PFSK-1 (cell line): ENCODE results near the gene SLC13A3.

Experiments
- FOXP2 ChIP-seq: optimal IDR thresholded peaks from 2 replicates; pipeline ENCODE3; 2011; ENCODE audit warnings: borderline replicate concordance, control low read depth, inconsistent platforms; ENCODE audit not compliant: insufficient read depth; ENCODE audit errors: extremely low read length, extremely low read depth
- POLR2AphosphoS5 ChIP-seq: IDR thresholded peaks from 2 replicates; pipeline ENCODE4 v1.6.1; 2012; ENCODE audit warnings: low read depth, mild to moderate bottlenecking, control low read depth, low read length, moderate library complexity
- REST ChIP-seq, 2 experiments: IDR thresholded peaks; 2 replicates each; pipeline versions ENCODE4 v1.6.1 to v1.8.0; 2011 to 2012; ENCODE audit warnings: low read depth in 2 of 2, low read length in 2 of 2, control low read depth in 1 of 2, inconsistent platforms in 1 of 2, mild to moderate bottlenecking in 1 of 2, moderate library complexity in 1 of 2; ENCODE audit not compliant: insufficient read depth in 1 of 2
- SIN3A ChIP-seq: IDR thresholded peaks from 2 replicates; pipeline ENCODE4 v1.6.1; 2012; ENCODE audit warnings: mild to moderate bottlenecking, low read length, moderate library complexity, borderline replicate concordance; ENCODE audit not compliant: insufficient read depth
- TAF1 ChIP-seq: IDR thresholded peaks from 2 replicates; pipeline ENCODE4 v1.6.1; 2012; ENCODE audit warnings: low read length, control low read depth, borderline replicate concordance; ENCODE audit not compliant: insufficient read depth

SLC13A3 gene

DNA sequence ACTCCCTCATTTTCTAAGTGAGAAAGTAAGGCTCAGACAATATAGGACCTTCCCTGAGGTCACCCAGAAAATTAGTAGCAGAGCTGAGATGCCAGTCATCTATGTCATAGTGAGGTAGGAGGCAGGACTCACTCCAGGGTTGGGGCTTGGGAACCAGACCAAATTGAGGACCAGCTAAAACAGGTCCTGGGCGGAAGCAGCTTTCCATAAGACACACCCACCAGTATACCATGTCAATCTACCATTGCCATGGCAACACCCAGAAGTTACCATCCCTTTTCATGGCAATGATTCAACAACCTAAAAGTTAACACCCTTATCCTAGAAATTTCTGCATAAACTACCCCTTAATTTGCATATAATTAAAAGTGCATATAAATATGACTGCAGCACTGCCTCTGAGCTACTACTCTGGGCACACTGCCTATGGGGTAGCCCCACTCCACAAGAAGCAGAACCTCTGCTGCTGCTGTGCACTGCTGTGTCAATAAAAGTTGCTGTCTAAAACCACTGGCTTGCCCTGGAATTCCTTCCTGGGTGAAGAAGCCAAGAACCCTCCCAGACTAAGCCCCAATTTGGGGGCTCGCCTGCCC, 70.5 kb downstream of the SLC13A3 start:
- TF ChIP-seq REST (IDR thresholded peaks at IDR 0.05; ENCODE audit: insufficient read depth in 1 of 2, low read depth in 2 of 2, low read length in 2 of 2), result no peak
- TF ChIP-seq TAF1, result no peak
- TF ChIP-seq SIN3A, result no peak
- TF ChIP-seq FOXP2, result no peak
- no peak for TF ChIP-seq POLR2AphosphoS5

DNA sequence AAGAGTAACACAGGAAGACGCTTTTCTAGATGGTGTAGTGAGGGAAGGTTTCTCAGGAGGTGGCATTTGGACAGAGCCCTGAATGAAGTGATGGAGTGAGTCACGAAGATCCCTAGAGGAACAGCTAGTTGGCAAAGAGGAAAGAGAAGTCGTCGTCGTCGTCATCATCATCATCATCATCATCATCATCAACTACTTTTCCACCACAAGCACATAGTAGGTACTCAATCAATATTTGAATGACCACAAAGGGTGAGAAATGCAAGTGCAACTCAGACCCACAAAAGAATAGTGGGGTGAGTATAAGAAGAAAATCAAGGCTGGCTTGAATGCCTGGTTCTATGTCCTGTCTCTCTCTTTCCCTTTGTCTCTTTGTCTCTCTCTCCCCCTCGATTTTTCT, 72.5 kb downstream of the SLC13A3 start:
- TF ChIP-seq REST (IDR thresholded peaks at IDR 0.05; ENCODE audit: insufficient read depth in 1 of 2, low read depth in 2 of 2, low read length in 2 of 2), result no peak
- no peak for TF ChIP-seq FOXP2
- TF ChIP-seq TAF1, result no peak
- TF ChIP-seq SIN3A, result no peak
- TF ChIP-seq POLR2AphosphoS5, result no peak

GRCh38 chr20:46576774-46577395, 74.4 kb downstream of the SLC13A3 start:
- no peak for TF ChIP-seq TAF1
- TF ChIP-seq POLR2AphosphoS5, result no peak
- no peak for TF ChIP-seq SIN3A
- no peak for TF ChIP-seq FOXP2
- TF ChIP-seq REST (IDR thresholded peaks at IDR 0.05; ENCODE audit: insufficient read depth in 1 of 2, low read depth in 2 of 2, low read length in 2 of 2), result no peak

GRCh38 chr20:46575937-46576461, 75.3 kb downstream of the SLC13A3 start:
- TF ChIP-seq SIN3A (no peak), REST (IDR thresholded peaks at IDR 0.05; ENCODE audit: insufficient read depth in 1 of 2, low read depth in 2 of 2, low read length in 2 of 2) (no peak), POLR2AphosphoS5 (no peak), TAF1 (no peak)
